GM20000 (cell line): ENCODE results near the gene STUB1.

Source experiments
- DNase-seq: peaks from one replicate; pipeline ENCODE4 v3.0.0; 2012; ENCODE audit warnings: low spot score
- TF ChIP-seq, protein P1 (sequence below): IDR thresholded peaks from 2 replicates; pipeline ENCODE4 v1.5.1; 2012; ENCODE audit warnings: mild to moderate bottlenecking, control low read depth; ENCODE audit errors: extremely low read depth, missing control alignments

The STUB1 gene

DNA sequence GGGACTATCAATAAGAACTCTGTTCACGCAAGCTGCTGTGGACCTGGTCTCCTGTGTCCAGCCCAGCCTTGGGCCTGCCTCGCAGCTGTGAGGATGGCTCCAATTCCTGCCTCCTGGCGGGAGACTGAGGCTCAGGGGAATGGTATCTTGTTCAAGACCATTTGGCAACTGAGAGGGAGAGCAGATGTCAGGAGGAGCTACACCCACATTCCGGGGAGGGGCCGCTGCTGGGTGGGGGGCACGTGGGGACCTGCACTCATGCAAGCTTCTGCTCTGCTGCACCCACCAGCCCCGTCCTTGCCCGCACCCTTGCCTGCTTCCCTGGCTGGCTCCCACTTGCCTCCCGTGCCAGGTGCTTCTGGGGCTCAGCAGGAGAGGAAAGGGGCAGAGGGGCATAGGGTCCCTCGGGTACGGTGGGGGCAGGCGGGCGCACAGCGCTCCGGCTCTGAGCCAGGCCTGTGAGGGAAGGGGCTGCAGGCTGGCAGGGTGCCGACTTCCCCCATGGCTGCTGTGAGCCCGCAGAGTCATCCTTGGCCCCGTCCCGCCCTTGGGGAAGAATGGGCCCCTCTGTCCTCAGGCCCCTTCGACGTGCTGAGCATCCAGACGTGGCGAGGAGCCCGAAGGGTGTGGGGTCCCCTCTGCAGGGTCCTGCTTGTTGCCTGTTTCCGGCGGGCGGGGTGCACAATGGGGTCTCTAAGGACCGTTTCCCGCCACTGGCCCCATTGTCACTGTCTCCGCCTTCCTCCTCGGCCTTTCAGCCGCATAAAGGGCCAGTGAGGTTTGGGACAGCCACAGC lies 37.4 kb downstream of the STUB1 start:
- DNase-seq = no peak
- TF ChIP-seq, protein P1, sequence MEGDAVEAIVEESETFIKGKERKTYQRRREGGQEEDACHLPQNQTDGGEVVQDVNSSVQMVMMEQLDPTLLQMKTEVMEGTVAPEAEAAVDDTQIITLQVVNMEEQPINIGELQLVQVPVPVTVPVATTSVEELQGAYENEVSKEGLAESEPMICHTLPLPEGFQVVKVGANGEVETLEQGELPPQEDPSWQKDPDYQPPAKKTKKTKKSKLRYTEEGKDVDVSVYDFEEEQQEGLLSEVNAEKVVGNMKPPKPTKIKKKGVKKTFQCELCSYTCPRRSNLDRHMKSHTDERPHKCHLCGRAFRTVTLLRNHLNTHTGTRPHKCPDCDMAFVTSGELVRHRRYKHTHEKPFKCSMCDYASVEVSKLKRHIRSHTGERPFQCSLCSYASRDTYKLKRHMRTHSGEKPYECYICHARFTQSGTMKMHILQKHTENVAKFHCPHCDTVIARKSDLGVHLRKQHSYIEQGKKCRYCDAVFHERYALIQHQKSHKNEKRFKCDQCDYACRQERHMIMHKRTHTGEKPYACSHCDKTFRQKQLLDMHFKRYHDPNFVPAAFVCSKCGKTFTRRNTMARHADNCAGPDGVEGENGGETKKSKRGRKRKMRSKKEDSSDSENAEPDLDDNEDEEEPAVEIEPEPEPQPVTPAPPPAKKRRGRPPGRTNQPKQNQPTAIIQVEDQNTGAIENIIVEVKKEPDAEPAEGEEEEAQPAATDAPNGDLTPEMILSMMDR = no peak

GRCh38 chr16:718389-718788 lies 38.2 kb downstream of the STUB1 start:
- DNase-seq = no peak
- TF ChIP-seq, protein P1 = no peak

DNA sequence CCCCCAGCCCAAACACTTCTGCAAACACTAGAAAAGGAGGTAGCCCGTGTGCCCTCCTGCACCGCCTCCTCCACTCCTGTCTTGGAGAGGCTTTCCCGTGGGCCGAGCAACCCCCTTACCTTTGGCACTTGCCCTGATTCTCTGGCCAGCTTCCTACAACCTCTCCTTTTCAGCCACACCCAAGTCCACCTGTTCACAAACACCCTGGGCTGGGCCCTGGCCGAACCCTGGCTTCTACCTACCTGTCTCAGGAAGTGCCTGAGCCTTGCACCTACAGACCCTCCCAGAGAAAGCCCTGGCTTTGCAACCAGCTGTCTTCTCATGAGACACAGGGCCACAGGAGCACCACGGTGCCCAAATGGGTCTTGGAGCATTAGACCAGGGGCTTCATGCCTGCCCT lies 38.7 kb downstream of the STUB1 start:
- TF ChIP-seq, protein P1 = no peak
- no peak for DNase-seq

DNA sequence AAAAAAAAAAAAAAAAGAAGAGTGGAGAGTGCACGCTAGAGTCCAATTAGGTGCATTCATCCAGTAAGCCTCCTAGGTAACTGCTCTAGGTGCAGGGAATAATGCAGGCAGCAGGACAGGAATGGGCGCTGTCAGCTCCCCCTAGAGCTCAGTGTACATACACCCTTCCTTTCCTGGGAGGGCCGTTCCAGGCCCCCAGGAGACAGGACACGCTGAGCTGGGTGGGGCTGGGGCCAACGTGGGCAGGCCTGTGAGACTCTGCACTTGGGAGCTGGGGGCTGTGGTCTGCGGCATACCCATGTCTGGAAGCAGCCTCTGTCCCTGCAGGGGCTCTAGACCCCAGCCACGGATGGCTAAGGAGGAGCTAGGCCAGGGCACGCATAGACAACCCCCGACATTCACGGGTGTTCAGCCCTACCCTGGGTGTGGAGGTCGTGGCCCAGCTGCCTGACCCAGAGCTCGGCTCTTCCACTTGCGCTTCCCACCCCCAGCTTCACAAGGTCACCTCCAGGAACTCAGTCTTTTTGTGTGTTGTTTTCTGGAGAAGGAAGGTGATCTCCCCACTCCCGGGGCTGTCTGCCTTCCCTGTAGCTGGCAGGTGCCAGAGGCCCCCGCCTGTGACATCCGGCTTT lies 39.7 kb downstream of the STUB1 start:
- TF ChIP-seq, protein P1 = no peak
- no peak for DNase-seq

- TF ChIP-seq, protein P1 = peak; percentile 17
Measured at GRCh38 chr16:720447-720989, 40.3 kb downstream of the STUB1 start.

DNA sequence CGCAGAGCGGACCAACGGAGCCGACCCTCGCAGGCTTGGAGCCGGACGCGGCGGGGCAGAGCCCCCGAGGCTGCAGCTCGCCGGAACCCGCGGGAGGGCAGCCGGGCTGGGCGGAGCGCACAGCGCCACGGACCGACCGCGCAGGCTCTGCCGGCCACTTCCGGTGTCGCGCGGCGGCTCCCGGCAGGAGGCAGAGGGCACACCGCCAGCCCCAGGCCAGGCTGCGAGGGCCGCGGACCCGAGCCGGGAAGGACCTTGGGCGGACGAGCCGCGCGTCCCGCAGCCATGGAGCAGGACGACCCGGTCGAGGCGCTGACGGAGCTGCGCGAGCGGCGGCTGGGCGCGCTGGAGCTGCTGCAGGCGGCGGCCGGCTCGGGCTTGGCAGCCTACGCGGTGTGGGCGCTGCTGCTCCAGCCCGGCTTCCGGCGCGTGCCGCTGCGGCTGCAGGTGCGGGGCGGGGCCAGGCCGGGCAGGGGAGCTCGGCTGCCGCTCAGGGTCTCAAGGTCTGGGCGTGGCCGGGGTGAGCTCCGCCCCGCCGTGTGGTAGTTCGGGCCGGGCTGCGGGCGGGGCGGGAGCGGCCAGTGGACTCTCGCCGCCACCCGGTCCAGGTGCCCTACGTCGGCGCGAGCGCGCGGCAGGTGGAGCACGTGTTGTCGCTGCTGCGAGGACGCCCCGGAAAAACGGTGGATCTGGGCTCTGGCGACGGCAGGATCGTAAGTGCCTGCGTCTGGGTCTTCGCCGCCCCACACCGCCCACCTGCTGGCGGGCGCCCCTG lies 41.0 kb downstream of the STUB1 start, which contains the start of gene ANTKMT:
Gene ANTKMT (plus strand): TSS at position 157 of the 775 bp plus-strand sequence. CDS start 129 bp downstream, at position 286.
- TF ChIP-seq, protein P1 = no peak
- peak; percentile 97 for DNase-seq

More at GRCh38 chr16:720447-720989, 40.3 kb downstream of the STUB1 start:
- DNase-seq = peak; percentile 82
